GM11168 (cell line): ENCODE results near the gene UGT2B28.
"Not testable (repeated sequence)": the region's sequence is repeated elsewhere in the genome, so short reads cannot be mapped to it uniquely, and the experiment has no call there.

Source experiments
- in situ Hi-C: fragments of 300-500 bp; cut with MboI; formaldehyde crosslinking; loops from one replicate; pipeline ENCODE4 v1.12.0; 2022; ENCODE audit warnings: low sequenced_read_pairs; ENCODE audit not compliant: unreplicated experiment

UGT2B28 gene

GRCh38 chr4:69280081-69280480 lies at the start of gene UGT2B28:
UGT2B28 (plus strand) TSS chr4:69280475; CDS start chr4:69280501, 26 bp downstream.
- in situ Hi-C loops: not testable (repeated sequence)

GRCh38 chr4:69239092-69239491 lies 41.2 kb upstream of the UGT2B28 start:
- in situ Hi-C loops: no loop called here

GRCh38 chr4:69239557-69240168 lies 40.6 kb upstream of the UGT2B28 start:
- in situ Hi-C loops: no loop called here

- in situ Hi-C loops: not testable (repeated sequence)
Observed at GRCh38 chr4:69240787-69241186, 39.5 kb upstream of the UGT2B28 start.

GRCh38 chr4:69241746-69242145 lies 38.5 kb upstream of the UGT2B28 start:
- in situ Hi-C loops: not testable (repeated sequence)

- in situ Hi-C loops: not testable (repeated sequence)
Observed at GRCh38 chr4:69242562-69243240, 37.6 kb upstream of the UGT2B28 start.

GRCh38 chr4:69250884-69251283 lies 29.4 kb upstream of the UGT2B28 start:
- in situ Hi-C loops: not testable (repeated sequence)

- in situ Hi-C loops: not testable (repeated sequence)
Observed at GRCh38 chr4:69253147-69253772, 27.0 kb upstream of the UGT2B28 start.

- in situ Hi-C loops: not testable (repeated sequence)
Observed at GRCh38 chr4:69268612-69269011, 11.7 kb upstream of the UGT2B28 start.

GRCh38 chr4:69296356-69296755 lies 16.1 kb downstream of the UGT2B28 start:
- in situ Hi-C loops: not testable (repeated sequence)

- in situ Hi-C loops: loop anchor here (25.0 kb wide), 1 partner anchor 304 kb away; no protein-coding TSS in a partner anchor
Observed at GRCh38 chr4:69308426-69309033, 28.3 kb downstream of the UGT2B28 start.

- in situ Hi-C loops: loop anchor here (25.0 kb wide), 1 partner anchor 303 kb away; no protein-coding TSS in a partner anchor
Observed at GRCh38 chr4:69309549-69310076, 29.3 kb downstream of the UGT2B28 start.

GRCh38 chr4:69310262-69310661 lies 30.0 kb downstream of the UGT2B28 start:
- in situ Hi-C loops: loop anchor here (25.0 kb wide), 1 partner anchor 302 kb away; no protein-coding TSS in a partner anchor

GRCh38 chr4:69317669-69318298 lies 37.5 kb downstream of the UGT2B28 start:
- in situ Hi-C loops: loop anchor here (25.0 kb wide), 1 partner anchor 295 kb away; no protein-coding TSS in a partner anchor

- in situ Hi-C loops: loop anchor here (25.0 kb wide), 1 partner anchor 291 kb away; no protein-coding TSS in a partner anchor
Observed at GRCh38 chr4:69321153-69321729, 41.0 kb downstream of the UGT2B28 start.

- in situ Hi-C loops: loop anchor here (25.0 kb wide), 1 partner anchor 290 kb away; no protein-coding TSS in a partner anchor
Observed at GRCh38 chr4:69322055-69322454, 41.8 kb downstream of the UGT2B28 start.

- in situ Hi-C loops: loop anchor here (25.0 kb wide), 1 partner anchor 289 kb away; no protein-coding TSS in a partner anchor
Observed at GRCh38 chr4:69323284-69323683, 43.0 kb downstream of the UGT2B28 start.

- in situ Hi-C loops: loop anchor here (10.0 kb wide), 1 partner anchor 156 kb away; no protein-coding TSS in a partner anchor
Observed at GRCh38 chr4:69330345-69331047, 50.2 kb downstream of the UGT2B28 start.

GRCh38 chr4:69331304-69331703 lies 51.0 kb downstream of the UGT2B28 start:
- in situ Hi-C loops: loop anchor here (10.0 kb wide), 1 partner anchor 157 kb away; no protein-coding TSS in a partner anchor
